Hepatocyte (in vitro differentiated cells): Measurements from ENCODE around the gene C1QTNF7. TPM values are rescaled to one million over a fixed set of nuclear protein-coding genes. Genes with fewer than 3 reads are reported as not detected.

Experiments used
- DNase-seq: peaks from one replicate; pipeline ENCODE4 v3.0.0-alpha.2; 2016; ENCODE audit warnings: low spot score
- H2AFZ ChIP-seq: fragments of 200-600 bp; sonication (generic); 2 replicates; pipeline ENCODE4 v1.6.0; 2016; ENCODE audit warnings: antibody characterized with exemption, mild to moderate bottlenecking
- H3K27ac ChIP-seq: fragments of 200-600 bp; sonication (generic); 2 replicates; pipeline ENCODE4 v1.5.1; 2016; ENCODE audit warnings: mild to moderate bottlenecking
- H3K27me3 ChIP-seq: fragments of 200-600 bp; sonication (generic); 2 replicates; pipeline ENCODE4 v1.6.1; 2016
- H3K36me3 ChIP-seq: fragments of 200-600 bp; sonication (generic); replicated peaks from 2 replicates; pipeline ENCODE4 v1.5.1; 2016; ENCODE audit warnings: low read depth; ENCODE audit not compliant: insufficient read depth
- H3K4me1 ChIP-seq: fragments of 200-600 bp; sonication (generic); 2 replicates; pipeline ENCODE4 v1.5.1; 2016; ENCODE audit warnings: mild to moderate bottlenecking, moderate library complexity; ENCODE audit not compliant: insufficient read depth
- H3K4me2 ChIP-seq: fragments of 200-600 bp; sonication (generic); 2 replicates; pipeline ENCODE4 v1.6.0; 2016
- H3K4me3 ChIP-seq: fragments of 200-600 bp; sonication (generic); 2 replicates; pipeline ENCODE4 v1.5.1; 2016; ENCODE audit warnings: mild to moderate bottlenecking
- H3K79me2 ChIP-seq: fragments of 200-600 bp; sonication (generic); 2 replicates; pipeline ENCODE4 v1.6.0; 2017; ENCODE audit warnings: mild to moderate bottlenecking
- H3K9me2 ChIP-seq: fragments of 200-600 bp; sonication (generic); replicated peaks from 2 replicates; pipeline ENCODE4 v1.6.0; 2017; ENCODE audit warnings: mild to moderate bottlenecking; ENCODE audit not compliant: insufficient read depth
- H3K9me3 ChIP-seq: fragments of 200-600 bp; sonication (generic); 2 replicates; pipeline ENCODE4 v1.5.1; 2016; ENCODE audit warnings: low read depth, mild to moderate bottlenecking
- H4K20me1 ChIP-seq: fragments of 200-600 bp; sonication (generic); 2 replicates; pipeline ENCODE4 v1.6.0; 2016; ENCODE audit warnings: mild to moderate bottlenecking; ENCODE audit not compliant: insufficient read depth, poor library complexity, severe bottlenecking
- EZH2 ChIP-seq: fragments of 200-600 bp; sonication (generic); IDR thresholded peaks from 2 replicates; pipeline ENCODE4 v1.6.1; 2016; ENCODE audit warnings: antibody characterized with exemption, mild to moderate bottlenecking, borderline replicate concordance
- EZH2phosphoT487 ChIP-seq: fragments of 200-600 bp; sonication (generic); IDR thresholded peaks from one replicate; pipeline ENCODE4 v1.6.1; 2018; ENCODE audit warnings: antibody characterized with exemption, mild to moderate bottlenecking, low read depth, moderate library complexity; ENCODE audit not compliant: unreplicated experiment, severe bottlenecking
- WGBS: methylation state at CpG from one replicate; pipeline ENCODE4 v1.1.6; 2016; ENCODE audit warnings: low lambda C conversion rate; ENCODE audit errors: missing lambda C conversion rate; 5-methylcytosine and 5-hydroxymethylcytosine counted together
- polyA plus RNA-seq: library from polyadenylated mRNA; unstranded; fragments of >200 nt; fragmentation: Nextera tagmentation; extraction: Ambion mirVana; gene quantifications from 2 replicates; pipeline ENCODE4 v1.2.1, GENCODE V29; 2016
- total RNA-seq: library from RNA; depleted of rRNA; stranded (reverse); fragments of >200 nt; gene quantifications from 2 replicates; pipeline ENCODE4 v1.2.3, GENCODE V29; 2014
- TF ChIP-seq, protein P1 (sequence below): fragments of 200-600 bp; sonication (generic); IDR thresholded peaks from 2 replicates; pipeline ENCODE4 v1.5.1; 2016; ENCODE audit warnings: antibody characterized with exemption, mild to moderate bottlenecking; ENCODE audit not compliant: poor library complexity

Gene C1QTNF7
- total and polyA plus RNA-seq, 2 experiments from 2014 or later: 1.4 TPM

DNA sequence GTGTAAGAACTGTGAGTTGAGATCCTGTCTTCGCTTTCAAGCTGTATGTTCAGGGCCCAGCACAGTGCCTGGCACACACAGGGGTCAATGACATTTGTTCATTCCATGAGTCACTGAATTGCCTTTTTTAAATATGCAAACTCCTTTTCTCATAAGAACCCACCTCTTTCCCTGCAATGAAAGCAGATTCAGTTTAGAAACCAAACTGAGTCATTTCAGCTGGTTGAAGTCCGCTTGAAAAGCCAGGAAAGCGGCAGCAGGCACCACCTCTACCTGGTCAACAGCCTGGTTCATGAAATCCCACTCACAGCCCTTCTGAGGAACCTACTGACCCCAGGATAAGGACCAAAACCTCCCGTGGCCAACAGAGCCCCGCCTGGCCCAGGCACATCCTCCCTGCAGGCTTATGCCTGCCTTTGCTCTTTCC, 4.5 kb upstream of the C1QTNF7 start:
- no peak overlapping the region for H3K4me3 ChIP-seq
- no peaks in the 10 kb centered on the region for H3K36me3 ChIP-seq
- H2AFZ ChIP-seq: no peak overlapping the region
- no peaks in the 10 kb centered on the region for H3K9me3 ChIP-seq
- no peak for DNase-seq
- TF ChIP-seq EZH2phosphoT487 (no peak), EZH2 (no peak)
- TF ChIP-seq, protein P1, sequence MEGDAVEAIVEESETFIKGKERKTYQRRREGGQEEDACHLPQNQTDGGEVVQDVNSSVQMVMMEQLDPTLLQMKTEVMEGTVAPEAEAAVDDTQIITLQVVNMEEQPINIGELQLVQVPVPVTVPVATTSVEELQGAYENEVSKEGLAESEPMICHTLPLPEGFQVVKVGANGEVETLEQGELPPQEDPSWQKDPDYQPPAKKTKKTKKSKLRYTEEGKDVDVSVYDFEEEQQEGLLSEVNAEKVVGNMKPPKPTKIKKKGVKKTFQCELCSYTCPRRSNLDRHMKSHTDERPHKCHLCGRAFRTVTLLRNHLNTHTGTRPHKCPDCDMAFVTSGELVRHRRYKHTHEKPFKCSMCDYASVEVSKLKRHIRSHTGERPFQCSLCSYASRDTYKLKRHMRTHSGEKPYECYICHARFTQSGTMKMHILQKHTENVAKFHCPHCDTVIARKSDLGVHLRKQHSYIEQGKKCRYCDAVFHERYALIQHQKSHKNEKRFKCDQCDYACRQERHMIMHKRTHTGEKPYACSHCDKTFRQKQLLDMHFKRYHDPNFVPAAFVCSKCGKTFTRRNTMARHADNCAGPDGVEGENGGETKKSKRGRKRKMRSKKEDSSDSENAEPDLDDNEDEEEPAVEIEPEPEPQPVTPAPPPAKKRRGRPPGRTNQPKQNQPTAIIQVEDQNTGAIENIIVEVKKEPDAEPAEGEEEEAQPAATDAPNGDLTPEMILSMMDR: no peak
- whole genome bisulfite sequencing: 92% methylated on average over 5 of the region's 5 CpGs
- H3K27me3 ChIP-seq: no peaks in the 10 kb centered on the region
- no peak overlapping the region for H3K27ac ChIP-seq
- no peaks in the 10 kb centered on the region for H3K9me2 ChIP-seq
- H3K79me2 ChIP-seq: no peaks in the 10 kb centered on the region
- no peak overlapping the region for H3K4me2 ChIP-seq
- H4K20me1 ChIP-seq: no peaks in the 10 kb centered on the region
- no peaks in the 10 kb centered on the region for H3K4me1 ChIP-seq

DNA sequence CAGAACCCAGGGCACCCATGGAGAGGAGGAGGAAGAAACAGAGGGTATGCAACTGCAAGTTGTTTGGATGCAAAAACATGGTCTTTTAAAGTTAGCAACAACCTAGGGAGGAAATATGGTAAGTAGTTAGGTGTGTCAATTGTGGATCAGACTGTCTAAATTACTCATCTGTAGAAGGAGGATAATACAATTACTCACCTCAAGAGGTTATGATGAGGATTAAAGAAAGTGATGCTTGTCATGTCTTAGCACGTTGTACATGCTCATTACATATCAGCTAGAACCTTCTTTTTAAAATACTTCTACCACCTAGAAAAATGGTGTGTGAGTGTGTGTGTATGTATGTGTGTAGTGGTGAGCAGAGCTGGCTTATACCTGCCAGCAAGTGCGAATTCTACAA, 2.3 kb upstream of the C1QTNF7 start:
- Histone ChIP-seq H3K79me2 (no peaks in the 10 kb centered on the region), H3K4me1 (no peaks in the 10 kb centered on the region), H2AFZ (no peak overlapping the region), H3K27me3 (no peaks in the 10 kb centered on the region), H4K20me1 (no peaks in the 10 kb centered on the region), H3K4me3 (no peak overlapping the region), H3K9me3 (no peaks in the 10 kb centered on the region), H3K4me2 (no peak overlapping the region), H3K27ac (no peak overlapping the region), H3K9me2 (no peaks in the 10 kb centered on the region), H3K36me3 (no peaks in the 10 kb centered on the region)
- no peak for DNase-seq
- 89% methylated on average over 2 of the region's 2 CpGs for WGBS
- no peak for TF ChIP-seq EZH2
- TF ChIP-seq EZH2phosphoT487: no peak
- TF ChIP-seq, protein P1: no peak

DNA sequence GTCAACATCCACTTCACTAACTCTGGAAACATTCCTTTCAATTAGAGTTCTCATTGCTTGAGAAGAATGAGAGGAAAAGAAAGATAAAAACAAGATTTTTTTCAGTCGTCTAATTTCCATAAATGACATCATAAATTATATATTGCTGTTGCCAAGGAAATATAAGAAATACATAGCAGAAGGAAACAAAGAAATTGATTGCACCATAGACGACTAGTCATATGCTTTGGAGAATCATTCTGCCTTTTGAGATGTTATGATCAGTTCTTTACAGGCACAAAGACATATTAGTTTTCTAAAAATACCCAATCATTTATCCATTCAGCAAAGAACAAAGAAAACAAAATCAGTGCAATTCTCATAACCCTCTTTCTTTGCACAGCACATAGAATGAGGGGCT, 672 bp upstream of the C1QTNF7 start:
- H3K9me2 ChIP-seq: no peaks in the 10 kb centered on the region
- peak overlapping the region; percentile 32 for H3K27ac ChIP-seq
- TF ChIP-seq EZH2phosphoT487 (no peak), EZH2 (no peak)
- TF ChIP-seq, protein P1: no peak
- WGBS: 85% methylated on average over 2 of the region's 2 CpGs
- DNase-seq: no peak
- no peak overlapping the region for H3K4me3 ChIP-seq
- H3K79me2 ChIP-seq: no peaks in the 10 kb centered on the region
- H3K4me2 ChIP-seq: no peak overlapping the region
- no peaks in the 10 kb centered on the region for H4K20me1 ChIP-seq
- H3K4me1 ChIP-seq: no peaks in the 10 kb centered on the region
- no peaks in the 10 kb centered on the region for H3K9me3 ChIP-seq
- no peaks in the 10 kb centered on the region for H3K36me3 ChIP-seq
- H2AFZ ChIP-seq: no peak overlapping the region
- H3K27me3 ChIP-seq: no peaks in the 10 kb centered on the region

DNA sequence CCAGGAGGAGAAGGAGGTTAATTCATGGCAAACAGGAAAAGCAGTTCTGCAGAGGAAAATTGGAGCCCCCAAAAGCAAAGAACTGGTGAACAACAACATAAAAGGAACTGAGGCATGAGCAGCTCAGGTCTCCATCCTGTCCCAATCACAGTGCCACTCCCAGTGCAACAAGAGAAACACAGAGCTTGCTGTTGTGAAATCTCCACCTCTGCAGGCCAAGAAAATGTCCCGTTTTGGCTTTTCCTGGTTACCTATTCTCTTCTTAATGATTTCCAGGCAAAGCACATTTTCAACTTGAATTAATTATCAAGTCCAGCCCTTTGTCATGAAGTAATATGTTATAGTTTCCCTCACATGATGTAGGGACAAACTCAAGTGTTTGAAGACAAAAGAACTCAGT, 778 bp downstream of the C1QTNF7 start:
- H3K27ac ChIP-seq: no peak overlapping the region
- WGBS: 75% methylated on average over 1 of the region's 1 CpG
- TF ChIP-seq EZH2phosphoT487: no peak
- TF ChIP-seq, protein P1: no peak
- TF ChIP-seq EZH2: no peak

More for the DNA sequence above, 778 bp downstream of the C1QTNF7 start:
- no peaks in the 10 kb centered on the region for H3K27me3 ChIP-seq
- no peak overlapping the region for H2AFZ ChIP-seq
- no peaks in the 10 kb centered on the region for H3K79me2 ChIP-seq
- H3K4me3 ChIP-seq: no peak overlapping the region
- DNase-seq: no peak
- no peaks in the 10 kb centered on the region for H3K4me1 ChIP-seq
- no peak overlapping the region for H3K4me2 ChIP-seq
- no peaks in the 10 kb centered on the region for H3K9me3 ChIP-seq
- no peaks in the 10 kb centered on the region for H3K9me2 ChIP-seq
- H3K36me3 ChIP-seq: no peaks in the 10 kb centered on the region
- H4K20me1 ChIP-seq: no peaks in the 10 kb centered on the region
